Smooth muscle cell (in vitro differentiated cells): ENCODE measurements around the gene CLCN1. TPM values are rescaled to one million over a fixed set of nuclear protein-coding genes. Genes with fewer than 3 reads are reported as not detected.
A peak's percentile ranks its signal among the peaks of the same experiment; 100 is the strongest.

ENCODE experiments used
- DNase-seq: peaks from one replicate; lab custom pipeline; 2025; ENCODE audit not compliant: unreplicated experiment; lab: John Stamatoyannopoulos, UW
- H2AFZ ChIP-seq: fragments of 200-600 bp; sonication (generic); 2 replicates; pipeline ENCODE4 v1.6.0; 2016; ENCODE audit warnings: antibody characterized with exemption, low read depth, mild to moderate bottlenecking
- H3F3A ChIP-seq: fragments of 200-600 bp; sonication (generic); 2 replicates; pipeline ENCODE4 v1.6.0; 2017; ENCODE audit warnings: antibody characterized with exemption, low read depth
- H3K27ac ChIP-seq: fragments of 200-600 bp; sonication (generic); 2 replicates; pipeline ENCODE4 v1.5.1; 2016; ENCODE audit warnings: low read depth, mild to moderate bottlenecking
- H3K27me3 ChIP-seq: fragments of 200-600 bp; sonication (generic); 2 replicates; pipeline ENCODE4 v1.6.1; 2016; ENCODE audit warnings: low read depth, mild to moderate bottlenecking
- H3K36me3 ChIP-seq: fragments of 200-600 bp; sonication (generic); 2 replicates; pipeline ENCODE4 v1.5.1; 2016; ENCODE audit warnings: low read depth
- H3K4me1 ChIP-seq: fragments of 200-600 bp; sonication (generic); 2 replicates; pipeline ENCODE4 v1.5.1; 2016; ENCODE audit warnings: low read depth
- H3K4me2 ChIP-seq: fragments of 200-600 bp; sonication (generic); 2 replicates; pipeline ENCODE4 v1.6.0; 2016; ENCODE audit warnings: mild to moderate bottlenecking
- H3K4me3 ChIP-seq: fragments of 200-600 bp; sonication (generic); 2 replicates; pipeline ENCODE4 v1.5.1; 2016; ENCODE audit warnings: mild to moderate bottlenecking
- H3K79me2 ChIP-seq: fragments of 200-600 bp; sonication (generic); 2 replicates; pipeline ENCODE4 v1.6.0; 2016; ENCODE audit warnings: low read depth, mild to moderate bottlenecking
- H3K9ac ChIP-seq: fragments of 200-600 bp; sonication (generic); 2 replicates; pipeline ENCODE4 v1.6.0; 2016; ENCODE audit warnings: low read depth
- H3K9me3 ChIP-seq: fragments of 200-600 bp; sonication (generic); replicated peaks from 2 replicates; pipeline ENCODE4 v1.5.1; 2016; ENCODE audit warnings: low read depth
- H4K20me1 ChIP-seq: fragments of 200-600 bp; sonication (generic); 2 replicates; pipeline ENCODE4 v1.6.0; 2016; ENCODE audit warnings: low read depth
- CTCF ChIP-seq: fragments of 200-600 bp; sonication (generic); IDR thresholded peaks from 2 replicates; pipeline ENCODE4 v1.5.1; 2017; ENCODE audit warnings: borderline replicate concordance, mild to moderate bottlenecking, antibody characterized with exemption; ENCODE audit not compliant: insufficient read depth, poor library complexity, severe bottlenecking
- WGBS: methylation state at CpG from one replicate; pipeline ENCODE4 v1.1.7; 2016; ENCODE audit warnings: low lambda C conversion rate; 5-methylcytosine and 5-hydroxymethylcytosine counted together
- polyA plus RNA-seq: library from polyadenylated mRNA; unstranded; fragments of >200 nt; fragmentation: Nextera tagmentation; extraction: Ambion mirVana; gene quantifications from 2 replicates; pipeline ENCODE4 v1.2.1, GENCODE V29; 2016
- total RNA-seq: library from RNA; depleted of rRNA; stranded (reverse); fragments of >200 nt; gene quantifications from 2 replicates; pipeline ENCODE4 v1.2.3, GENCODE V29; 2014

Gene CLCN1
- total and polyA plus RNA-seq, 2 experiments from 2014 or later = not detected

- no peak for TF ChIP-seq CTCF
- H3K4me1 ChIP-seq = no peaks in the 10 kb centered on the region
- H3K4me3 ChIP-seq = no peak overlapping the region
- DNase-seq = no peak
- H3K9me3 ChIP-seq = no peaks in the 10 kb centered on the region
- no peaks in the 10 kb centered on the region for H3K27me3 ChIP-seq
- WGBS = 93% methylated on average over 2 of the region's 2 CpGs
- no peak overlapping the region for H3K9ac ChIP-seq
- no peaks in the 10 kb centered on the region for H4K20me1 ChIP-seq
- no peaks in the 10 kb centered on the region for H3F3A ChIP-seq
- H3K27ac ChIP-seq = no peak overlapping the region
- no peaks in the 10 kb centered on the region for H3K36me3 ChIP-seq
- no peaks in the 10 kb centered on the region for H3K79me2 ChIP-seq
- no peak overlapping the region for H3K4me2 ChIP-seq
- H2AFZ ChIP-seq = no peak overlapping the region
Measured at GRCh38 chr7:143281529-143281928, 34.4 kb upstream of the CLCN1 start.

- Histone ChIP-seq H3K79me2 (no peaks in the 10 kb centered on the region), H3K27me3 (no peaks in the 10 kb centered on the region), H3K4me3 (no peak overlapping the region), H3K9me3 (no peaks in the 10 kb centered on the region), H3F3A (peaks cover 4% of the 10 kb centered on the region), H4K20me1 (no peaks in the 10 kb centered on the region), H3K9ac (no peak overlapping the region), H3K4me2 (no peak overlapping the region), H3K36me3 (no peaks in the 10 kb centered on the region), H3K4me1 (no peaks in the 10 kb centered on the region), H2AFZ (no peak overlapping the region), H3K27ac (no peak overlapping the region)
- WGBS = 92% methylated on average over 8 of the region's 8 CpGs
- TF ChIP-seq CTCF = no peak
- DNase-seq = no peak
Measured at GRCh38 chr7:143282124-143282523, 33.8 kb upstream of the CLCN1 start.

- H3K79me2 ChIP-seq = no peaks in the 10 kb centered on the region
- no peaks in the 10 kb centered on the region for H3K4me1 ChIP-seq
- H3K9me3 ChIP-seq = no peaks in the 10 kb centered on the region
- H3K9ac ChIP-seq = no peak overlapping the region
- no peak overlapping the region for H2AFZ ChIP-seq
- H3K4me2 ChIP-seq = no peak overlapping the region
- no peak overlapping the region for H3K4me3 ChIP-seq
- no peak for TF ChIP-seq CTCF
- H3F3A ChIP-seq = peaks cover 8% of the 10 kb centered on the region
- no peaks in the 10 kb centered on the region for H3K27me3 ChIP-seq
- no peaks in the 10 kb centered on the region for H3K36me3 ChIP-seq
- 78% methylated on average over 4 of the region's 4 CpGs for WGBS
- no peaks in the 10 kb centered on the region for H4K20me1 ChIP-seq
- no peak for DNase-seq
- H3K27ac ChIP-seq = no peak overlapping the region
Measured at GRCh38 chr7:143283381-143283780, 32.5 kb upstream of the CLCN1 start.

- Histone ChIP-seq H3K9me3 (no peaks in the 10 kb centered on the region), H3K36me3 (no peaks in the 10 kb centered on the region), H2AFZ (no peak within 1 kb of the TSS), H3K4me1 (no peaks in the 10 kb centered on the region), H3K79me2 (peaks cover 8% of the 10 kb centered on the region), H3F3A (peaks cover 8% of the 10 kb centered on the region), H3K27ac (no peak within 1 kb of the TSS), H3K4me2 (peak within 1 kb of the TSS; percentile 55), H4K20me1 (no peaks in the 10 kb centered on the region), H3K9ac (no peak within 1 kb of the TSS), H3K27me3 (no peaks in the 10 kb centered on the region), H3K4me3 (peak within 1 kb of the TSS; percentile 33)
- WGBS = 54% methylated on average over 19 of the region's 19 CpGs
- DNase-seq = no peak
- no peak for TF ChIP-seq CTCF
Measured at GRCh38 chr7:143284591-143285469, 31.1 kb upstream of the CLCN1 start, which contains the start of gene TMEM139. TMEM139 (plus strand) TSS chr7:143284958; CDS start chr7:143285958, 1,000 bp downstream.
